Mesenchymal stem cell (in vitro differentiated cells and primary cell): ENCODE results near the gene ERC2.
A peak's percentile ranks its signal among the peaks of the same experiment; 100 is the strongest.

ENCODE experiments used
- DNase-seq: peaks from one replicate; pipeline ENCODE4 v3.0.0-alpha.2; 2013
- H2AFZ ChIP-seq: one replicate; pipeline ENCODE4 v1.6.1; 2013; ENCODE audit warnings: low read depth, mild to moderate bottlenecking, control low read depth, inconsistent platforms, low read length, moderate library complexity
- H2AK5ac ChIP-seq: 2 replicates; pipeline ENCODE4 v1.6.1; 2013; ENCODE audit warnings: low read length, moderate library complexity, mild to moderate bottlenecking, inconsistent platforms; ENCODE audit not compliant: severe bottlenecking
- H2BK120ac ChIP-seq: one replicate; pipeline ENCODE4 v1.6.1; 2013; ENCODE audit warnings: low read depth, mild to moderate bottlenecking, inconsistent platforms, low read length, moderate library complexity
- H2BK12ac ChIP-seq, 2 experiments: one replicate each; pipeline ENCODE4 v1.6.1; 2013; ENCODE audit warnings: inconsistent platforms in 2 of 2, low read length in 2 of 2, mild to moderate bottlenecking in 2 of 2, moderate library complexity in 2 of 2, control low read depth in 1 of 2
- H2BK15ac ChIP-seq: one replicate; pipeline ENCODE4 v1.6.1; 2013; ENCODE audit warnings: mild to moderate bottlenecking, low read depth, inconsistent platforms; ENCODE audit not compliant: poor library complexity, severe bottlenecking
- H2BK5ac ChIP-seq: 2 replicates; pipeline ENCODE4 v1.6.1; 2013; ENCODE audit warnings: low read depth, mild to moderate bottlenecking, low read length, control low read depth, inconsistent platforms; ENCODE audit not compliant: poor library complexity, severe bottlenecking
- H3K14ac ChIP-seq, 2 experiments: one replicate each; pipeline ENCODE4 v1.6.1; 2013; ENCODE audit warnings: inconsistent platforms in 2 of 2, low read length in 2 of 2, control low read depth in 1 of 2, mild to moderate bottlenecking in 1 of 2, moderate library complexity in 1 of 2
- H3K18ac ChIP-seq, 2 experiments: one replicate each; pipeline ENCODE4 v1.6.1; 2013; ENCODE audit warnings: inconsistent platforms in 2 of 2, low read length in 2 of 2, control low read depth in 1 of 2, low read depth in 1 of 2, mild to moderate bottlenecking in 1 of 2
- H3K23ac ChIP-seq, 2 experiments: one replicate each; pipeline ENCODE4 v1.6.1; 2013; ENCODE audit warnings: inconsistent platforms in 2 of 2, low read length in 2 of 2, mild to moderate bottlenecking in 2 of 2, moderate library complexity in 2 of 2, control low read depth in 1 of 2
- H3K27ac ChIP-seq: 2 replicates; pipeline ENCODE4 v1.5.1; 2013; ENCODE audit warnings: mild to moderate bottlenecking, moderate library complexity, low read length, control low read depth, inconsistent platforms; ENCODE audit not compliant: poor library complexity, severe bottlenecking
- H3K27me3 ChIP-seq, 2 experiments: 2 replicates each; pipeline versions ENCODE4 v1.6.1 to v1.7.0; 2013; ENCODE audit warnings: low read length in 2 of 2, mild to moderate bottlenecking in 2 of 2, moderate library complexity in 2 of 2, control low read depth in 1 of 2, inconsistent platforms in 1 of 2; ENCODE audit not compliant: control insufficient read depth in 1 of 2, insufficient read depth in 1 of 2
- H3K36me3 ChIP-seq, 2 experiments: 2 replicates each; pipeline versions ENCODE4 v1.6.1 to v1.7.0; 2013; ENCODE audit warnings: low read length in 2 of 2, control low read depth in 1 of 2, inconsistent platforms in 1 of 2, low read depth in 1 of 2, mild to moderate bottlenecking in 1 of 2; ENCODE audit not compliant: insufficient read depth in 2 of 2, control insufficient read depth in 1 of 2
- H3K4ac ChIP-seq, 2 experiments: one replicate each; pipeline ENCODE4 v1.6.1; 2013; ENCODE audit warnings: inconsistent platforms in 2 of 2, low read length in 2 of 2, mild to moderate bottlenecking in 2 of 2, moderate library complexity in 2 of 2, control low read depth in 1 of 2, low read depth in 1 of 2
- H3K4me1 ChIP-seq: 2 replicates; pipeline ENCODE4 v1.6.1; 2013; ENCODE audit warnings: low read depth, low read length, control low read depth; ENCODE audit not compliant: control insufficient read depth, insufficient read depth
- H3K4me2 ChIP-seq: 2 replicates; pipeline ENCODE4 v1.6.1; 2013; ENCODE audit warnings: low read length, mild to moderate bottlenecking, inconsistent platforms; ENCODE audit not compliant: poor library complexity, severe bottlenecking
- H3K4me3 ChIP-seq, 2 experiments: 2 replicates each; pipeline versions ENCODE4 v1.5.1 to v1.7.0; 2013; ENCODE audit warnings: low read length in 2 of 2, mild to moderate bottlenecking in 2 of 2, control low read depth in 1 of 2, low read depth in 1 of 2; ENCODE audit not compliant: insufficient read depth in 1 of 2
- H3K79me1 ChIP-seq: replicated peaks from 2 replicates; pipeline ENCODE4 v1.6.1; 2013; ENCODE audit warnings: mild to moderate bottlenecking, control low read depth, low read length, inconsistent platforms; ENCODE audit not compliant: poor library complexity, severe bottlenecking
- H3K9ac ChIP-seq: 2 replicates; pipeline ENCODE4 v1.7.0; 2013; ENCODE audit warnings: mild to moderate bottlenecking, low read length, moderate library complexity
- H3K9me3 ChIP-seq: 2 replicates; pipeline ENCODE4 v1.7.0; 2013; ENCODE audit warnings: mild to moderate bottlenecking, low read length; ENCODE audit not compliant: control insufficient read depth
- H4K8ac ChIP-seq: one replicate; pipeline ENCODE4 v1.6.1; 2013; ENCODE audit warnings: inconsistent platforms, mild to moderate bottlenecking, low read length, moderate library complexity
- H4K91ac ChIP-seq: one replicate; pipeline ENCODE4 v1.6.1; 2013; ENCODE audit warnings: mild to moderate bottlenecking, low read length, inconsistent platforms
- WGBS: methylation state at CpG from one replicate; pipeline ENCODE4 v1.1.7; 2013; ENCODE audit warnings: mixed read lengths; 5-methylcytosine and 5-hydroxymethylcytosine counted together

The ERC2 gene

GRCh38 chr3:55673764-55674163 lies 794.5 kb downstream of the ERC2 start:
- Histone ChIP-seq H3K36me3 (no peaks in the 10 kb centered on the region), H2BK15ac (no peak overlapping the region), H4K8ac (no peak overlapping the region), H3K9ac (no peak overlapping the region), H2BK12ac (no peak overlapping the region), H3K27me3 (peaks cover 0 to 15% of the 10 kb centered on the region in 2 experiments), H2AK5ac (no peak overlapping the region), H3K9me3 (no peaks in the 10 kb centered on the region), H3K4me2 (no peak overlapping the region), H3K27ac (no peak overlapping the region), H2BK120ac (no peak overlapping the region), H3K4me1 (no peaks in the 10 kb centered on the region), H3K23ac (no peak overlapping the region), H3K79me1 (no peaks in the 10 kb centered on the region), H3K14ac (no peak overlapping the region), H3K4me3 (no peak overlapping the region), H2BK5ac (no peak overlapping the region), H3K4ac (no peak overlapping the region), H2AFZ (no peak overlapping the region), H4K91ac (no peak overlapping the region), H3K18ac (no peak overlapping the region)
- WGBS = 100% methylated on average over 1 of the region's 6 CpGs
- DNase-seq = no peak

GRCh38 chr3:55669133-55669532 lies 799.1 kb downstream of the ERC2 start:
- no peaks in the 10 kb centered on the region for H3K79me1 ChIP-seq
- H3K27me3 ChIP-seq = peaks cover 0 to 7% of the 10 kb centered on the region in 2 experiments
- H3K9me3 ChIP-seq = no peaks in the 10 kb centered on the region
- H3K4me2 ChIP-seq = no peak overlapping the region
- H2BK120ac ChIP-seq = no peak overlapping the region
- H2BK15ac ChIP-seq = no peak overlapping the region
- H3K9ac ChIP-seq = no peak overlapping the region
- H3K4me1 ChIP-seq = peaks cover 4% of the 10 kb centered on the region
- H4K8ac ChIP-seq = no peak overlapping the region
- H3K4ac ChIP-seq = no peak overlapping the region
- no peak overlapping the region for H3K23ac ChIP-seq
- no peak overlapping the region for H2BK5ac ChIP-seq
- 97% methylated on average over 1 of the region's 2 CpGs for WGBS
- no peak overlapping the region for H3K18ac ChIP-seq
- no peak overlapping the region for H2BK12ac ChIP-seq
- H3K4me3 ChIP-seq = no peak overlapping the region
- no peak overlapping the region for H3K14ac ChIP-seq
- H4K91ac ChIP-seq = no peak overlapping the region
- H3K27ac ChIP-seq = no peak overlapping the region
- no peak overlapping the region for H2AK5ac ChIP-seq
- H3K36me3 ChIP-seq = no peaks in the 10 kb centered on the region
- no peak for DNase-seq
- H2AFZ ChIP-seq = no peak overlapping the region

GRCh38 chr3:55668359-55668758 lies 799.9 kb downstream of the ERC2 start:
- Histone ChIP-seq H3K18ac (no peak overlapping the region), H3K4me1 (peaks cover 4% of the 10 kb centered on the region), H3K4me2 (no peak overlapping the region), H2BK15ac (no peak overlapping the region), H2AFZ (no peak overlapping the region), H3K79me1 (no peaks in the 10 kb centered on the region), H2BK5ac (no peak overlapping the region), H3K27ac (no peak overlapping the region), H2AK5ac (no peak overlapping the region), H3K23ac (no peak overlapping the region), H4K8ac (no peak overlapping the region), H4K91ac (peak overlapping the region; percentile 53), H3K4ac (no peak overlapping the region), H3K36me3 (no peaks in the 10 kb centered on the region), H3K4me3 (no peak overlapping the region), H3K9me3 (no peaks in the 10 kb centered on the region), H3K27me3 (peaks cover 0 to 3% of the 10 kb centered on the region in 2 experiments), H2BK120ac (no peak overlapping the region), H3K14ac (peak overlapping the region in 1 of 2 experiments; percentile 64), H2BK12ac (peak overlapping the region; percentile 1 to 57), H3K9ac (no peak overlapping the region)
- 3% methylated on average over 3 of the region's 4 CpGs for WGBS
- peak; percentile 46 for DNase-seq

GRCh38 chr3:55664387-55664786 lies 803.9 kb downstream of the ERC2 start:
- Histone ChIP-seq H3K9me3 (no peaks in the 10 kb centered on the region), H3K36me3 (no peaks in the 10 kb centered on the region), H3K79me1 (no peaks in the 10 kb centered on the region), H2AFZ (no peak overlapping the region), H2BK120ac (no peak overlapping the region), H2AK5ac (no peak overlapping the region), H4K91ac (no peak overlapping the region), H4K8ac (peak overlapping the region; percentile 69), H3K4me1 (peaks cover 4% of the 10 kb centered on the region), H3K9ac (no peak overlapping the region), H3K23ac (no peak overlapping the region), H2BK5ac (no peak overlapping the region), H3K27me3 (no peaks in the 10 kb centered on the region), H3K27ac (no peak overlapping the region), H3K4me3 (no peak overlapping the region), H3K4ac (no peak overlapping the region), H3K14ac (no peak overlapping the region), H2BK15ac (peak overlapping the region; percentile 48), H3K4me2 (no peak overlapping the region), H2BK12ac (no peak overlapping the region), H3K18ac (peak overlapping the region; percentile 21 to 28)
- WGBS = 78% methylated on average over 7 of the region's 14 CpGs
- no peak for DNase-seq
